CD14-positive monocyte (primary cell): ENCODE measurements around the gene EIF2AK2. TPM values are rescaled to one million over a fixed set of nuclear protein-coding genes. Genes with fewer than 3 reads are reported as not detected.

Source experiments
- DNase-seq, 3 donors: peaks; one replicate each; pipeline ENCODE4 v3.0.0-alpha.2; 2011 to 2022
- H2AFZ ChIP-seq: 2 replicates; pipeline ENCODE4 v1.6.0; 2012; ENCODE audit warnings: mild to moderate bottlenecking, low read depth, low read length, inconsistent platforms; ENCODE audit not compliant: insufficient read depth, poor library complexity, severe bottlenecking
- H3K27ac ChIP-seq, 2 donors: 1 replicate in 1 of 2; 2 replicates in 1 of 2; pipeline ENCODE4 v1.5.1; 2012 to 2013; ENCODE audit warnings: low read length in 2 of 2, control low read depth in 1 of 2, inconsistent platforms in 1 of 2, low read depth in 1 of 2, mild to moderate bottlenecking in 1 of 2
- H3K27me3 ChIP-seq, 2 donors: one replicate each; pipeline versions ENCODE4 v1.6.0 to v1.6.1; 2011 to 2013; ENCODE audit warnings: low read length in 2 of 2; ENCODE audit not compliant: control insufficient read depth in 2 of 2, insufficient read depth in 2 of 2
- H3K36me3 ChIP-seq, 2 donors: replicated peaks in 1 of 2; 1 replicate in 1 of 2; 2 replicates in 1 of 2; pipeline versions ENCODE4 v1.5.1 to v1.6.1; 2012 to 2013; ENCODE audit warnings: low read length in 2 of 2, control low read depth in 1 of 2, inconsistent platforms in 1 of 2, mild to moderate bottlenecking in 1 of 2; ENCODE audit not compliant: insufficient read depth in 2 of 2, control insufficient read depth in 1 of 2
- H3K4me1 ChIP-seq, 2 donors: 1 replicate in 1 of 2; 2 replicates in 1 of 2; pipeline versions ENCODE4 v1.5.1 to v1.6.1; 2012 to 2013; ENCODE audit warnings: low read length in 2 of 2, control low read depth in 1 of 2, inconsistent platforms in 1 of 2, mild to moderate bottlenecking in 1 of 2, moderate library complexity in 1 of 2; ENCODE audit not compliant: insufficient read depth in 2 of 2, control insufficient read depth in 1 of 2
- H3K4me2 ChIP-seq: replicated peaks from 2 replicates; pipeline ENCODE3; 2012; ENCODE audit warnings: low read length, moderate library complexity, mild to moderate bottlenecking; ENCODE audit not compliant: poor library complexity, severe bottlenecking; ENCODE audit errors: extremely low read depth
- H3K4me3 ChIP-seq, 3 experiments: fragments of 200-600 bp in 1 of 3; sonication (generic) in 1 of 3; replicated peaks in 1 of 3; 1 replicate in 2 of 3; 2 replicates in 1 of 3; pipeline ENCODE4 v1.5.1; 2011 to 2013; ENCODE audit warnings: low read length in 3 of 3, mild to moderate bottlenecking in 3 of 3, control low read depth in 2 of 3, low read depth in 2 of 3, inconsistent platforms in 1 of 3, moderate library complexity in 1 of 3
- H3K79me2 ChIP-seq: 2 replicates; pipeline ENCODE4 v1.6.0; 2012; ENCODE audit warnings: mild to moderate bottlenecking, control low read depth, inconsistent platforms, low read length, moderate library complexity; ENCODE audit not compliant: insufficient read depth
- H3K9ac ChIP-seq: 2 replicates; pipeline ENCODE4 v1.6.0; 2017; ENCODE audit warnings: low read length, mild to moderate bottlenecking; ENCODE audit not compliant: insufficient read depth, poor library complexity, severe bottlenecking
- H3K9me3 ChIP-seq, 2 donors: replicated peaks in 1 of 2; 1 replicate in 1 of 2; 2 replicates in 1 of 2; pipeline versions ENCODE4 v1.5.1 to v1.6.1; 2012 to 2013; ENCODE audit warnings: low read length in 2 of 2, control low read depth in 1 of 2; ENCODE audit not compliant: control insufficient read depth in 1 of 2, insufficient read depth in 1 of 2
- H4K20me1 ChIP-seq: 2 replicates; pipeline ENCODE4 v1.6.0; 2012; ENCODE audit warnings: mild to moderate bottlenecking, low read length, control low read depth, moderate library complexity; ENCODE audit not compliant: insufficient read depth
- H3K27ac Mint-ChIP-seq, 7 donors: one replicate each; pipeline ENCODE4 v1.8.0; 2020; ENCODE audit warnings: mild to moderate bottlenecking in 7 of 7, mixed read lengths in 7 of 7, moderate library complexity in 6 of 7, inconsistent platforms in 2 of 7
- H3K27me3 Mint-ChIP-seq, 3 donors: one replicate each; pipeline ENCODE4 v1.8.0; 2021 to 2022; ENCODE audit warnings: low read depth in 3 of 3, mild to moderate bottlenecking in 3 of 3, mixed read lengths in 3 of 3, moderate library complexity in 3 of 3, inconsistent platforms in 1 of 3
- H3K36me3 Mint-ChIP-seq, 2 donors: one replicate each; pipeline ENCODE4 v1.8.0; 2020; ENCODE audit warnings: mixed read lengths in 2 of 2, inconsistent platforms in 1 of 2, mild to moderate bottlenecking in 1 of 2
- H3K4me1 Mint-ChIP-seq: one replicate; pipeline ENCODE4 v1.8.0; 2020; ENCODE audit warnings: mild to moderate bottlenecking, mixed read lengths
- H3K4me3 Mint-ChIP-seq, 2 donors: one replicate each; pipeline ENCODE4 v1.8.0; 2020; ENCODE audit warnings: mild to moderate bottlenecking in 2 of 2, mixed read lengths in 2 of 2, moderate library complexity in 1 of 2
- H3K9me3 Mint-ChIP-seq, 7 donors: one replicate each; pipeline ENCODE4 v1.8.0; 2020 to 2022; ENCODE audit warnings: mixed read lengths in 7 of 7, mild to moderate bottlenecking in 6 of 7, moderate library complexity in 6 of 7, inconsistent platforms in 2 of 7
- CTCF ChIP-seq: fragments of 200-600 bp; IDR thresholded peaks from one replicate; pipeline ENCODE4 v1.8.0; 2022; ENCODE audit warnings: antibody characterized with exemption, mild to moderate bottlenecking
- WGBS: methylation state at CpG from one replicate; pipeline ENCODE4 v1.1.5; 2013; ENCODE audit warnings: missing lambda C conversion rate; ENCODE audit not compliant: insufficient coverage; 5-methylcytosine and 5-hydroxymethylcytosine counted together
- intact Hi-C, 2 donors: fragments of 100-400 bp; cut with micrococcal nuclease; formaldehyde crosslinking; loops; one replicate each; pipeline versions ENCODE4 v1.15.0 to v1.15.1; 2023
- polyA plus RNA-seq, 3 donors: library from polyadenylated mRNA; depleted of rRNA in 1 of 3; unstranded in 2 of 3; stranded (reverse) in 1 of 3; fragments of 300-500 nt in 2 of 3; fragments of >200 nt in 1 of 3; fragmentation: Illumina TruSeq in 2 of 3; gene quantifications; 1 replicate in 2 of 3; 2 replicates in 1 of 3; pipeline ENCODE4 v1.2.3, GENCODE V29; 2012 to 2021

Gene EIF2AK2
- polyA plus RNA-seq, 3 donors = 7.9 to 23.4 (median 17.6) TPM

GRCh38 chr2:37132914-37133313 is 23.9 kb downstream of the EIF2AK2 start:
- H3K9me3 ChIP-seq = no peaks in the 10 kb centered on the region
- H3K27ac Mint-ChIP-seq = peak overlapping the region in 1 of 7 donors; percentile 9
- no peak overlapping the region for H3K4me3 Mint-ChIP-seq
- DNase-seq = no peak
- peaks cover 7% of the 10 kb centered on the region for H4K20me1 ChIP-seq
- intact Hi-C loops = no loop called here
- H2AFZ ChIP-seq = no peak overlapping the region
- H3K27me3 ChIP-seq = no peaks in the 10 kb centered on the region
- no peaks in the 10 kb centered on the region for H3K79me2 ChIP-seq
- no peak for TF ChIP-seq CTCF
- peaks cover 37 to 60% of the 10 kb centered on the region in 2 donors for H3K36me3 Mint-ChIP-seq
- H3K9me3 Mint-ChIP-seq = peaks cover 0 to 2% (median 0%) of the 10 kb centered on the region in 7 donors
- H3K4me2 ChIP-seq = no peak overlapping the region
- H3K4me3 ChIP-seq = no peak overlapping the region
- no peak overlapping the region for H3K27ac ChIP-seq
- H3K27me3 Mint-ChIP-seq = no peaks in the 10 kb centered on the region
- H3K4me1 ChIP-seq = no peaks in the 10 kb centered on the region
- WGBS = 100% methylated on average over 3 of the region's 6 CpGs
- H3K36me3 ChIP-seq = peaks cover 89 to 100% of the 10 kb centered on the region in 2 donors
- H3K4me1 Mint-ChIP-seq = no peaks in the 10 kb centered on the region
- H3K9ac ChIP-seq = no peak overlapping the region

- intact Hi-C loops = no loop called here
- Histone ChIP-seq H3K79me2 (no peaks in the 10 kb centered on the region), H3K27me3 (no peaks in the 10 kb centered on the region), H3K9me3 (no peaks in the 10 kb centered on the region), H3K36me3 (peaks cover 66 to 94% of the 10 kb centered on the region in 2 donors), H3K4me2 (no peak overlapping the region), H3K4me1 (no peaks in the 10 kb centered on the region), H3K27ac (no peak overlapping the region), H3K4me3 (no peak overlapping the region), H3K9ac (no peak overlapping the region), H4K20me1 (peaks cover 13% of the 10 kb centered on the region), H2AFZ (no peak overlapping the region)
- Mint-ChIP-seq H3K4me3 (no peak overlapping the region), H3K4me1 (no peaks in the 10 kb centered on the region), H3K27ac (no peak overlapping the region), H3K27me3 (no peaks in the 10 kb centered on the region), H3K9me3 (peaks cover 0 to 2% (median 0%) of the 10 kb centered on the region in 7 donors), H3K36me3 (peaks cover 72 to 95% of the 10 kb centered on the region in 2 donors)
- 89% methylated on average over 1 of the region's 2 CpGs for WGBS
- DNase-seq = no peak
- no peak for TF ChIP-seq CTCF
These were observed 31.4 kb downstream of the EIF2AK2 start for GRCh38 chr2:37125416-37125815.
